Activated CD4-positive, CD25-positive, alpha-beta regulatory T cell treated with anti-CD3 and anti-CD28 coated beads, Interleukin-2, amount 50 U/mL, for 16 hours (primary cell): Measurements from ENCODE around the gene RNF125.
A peak's percentile ranks its signal among the peaks of the same experiment; 100 is the strongest.
"Not testable (repeated sequence)": the region's sequence is repeated elsewhere in the genome, so short reads cannot be mapped to it uniquely, and the experiment has no call there.

Source experiments
- DNase-seq: peaks from one replicate; pipeline ENCODE4 v3.0.0-alpha.2; 2020; ENCODE audit warnings: low read depth, low spot score

RNF125 gene

GRCh38 chr18:32018331-32019250, at the start of gene RNF125:
TSS of gene RNF125 (plus strand) at chr18:32018825. CDS start at chr18:32018864, 39 bp downstream.
- peak; percentile 65 for DNase-seq

GRCh38 chr18:31970617-31971016, 48.0 kb upstream of the RNF125 start:
- no peak for DNase-seq

- DNase-seq: no peak
Observed at GRCh38 chr18:31973929-31974546, 44.6 kb upstream of the RNF125 start.

- DNase-seq: no peak
Observed at GRCh38 chr18:31976242-31976641, 42.4 kb upstream of the RNF125 start.

GRCh38 chr18:31977270-31977872, 41.3 kb upstream of the RNF125 start:
- no peak for DNase-seq

- no peak for DNase-seq
Observed at GRCh38 chr18:31978616-31979015, 40.0 kb upstream of the RNF125 start.

- DNase-seq: no peak
Observed at GRCh38 chr18:31979714-31980113, 38.9 kb upstream of the RNF125 start.

GRCh38 chr18:31980863-31981262, 37.8 kb upstream of the RNF125 start:
- no peak for DNase-seq

GRCh38 chr18:31983020-31983419, 35.6 kb upstream of the RNF125 start:
- DNase-seq: no peak

GRCh38 chr18:31983976-31984375, 34.6 kb upstream of the RNF125 start:
- no peak for DNase-seq

- DNase-seq: no peak
Observed at GRCh38 chr18:31990823-31991222, 27.8 kb upstream of the RNF125 start.

GRCh38 chr18:31996007-31996406, 22.6 kb upstream of the RNF125 start:
- DNase-seq: no peak

GRCh38 chr18:31998880-31999412, 19.7 kb upstream of the RNF125 start:
- DNase-seq: no peak

GRCh38 chr18:32001141-32001540, 17.5 kb upstream of the RNF125 start:
- DNase-seq: not testable (repeated sequence)

GRCh38 chr18:32003822-32004221, 14.8 kb upstream of the RNF125 start:
- DNase-seq: not testable (repeated sequence)

- DNase-seq: no peak
Observed at GRCh38 chr18:32010124-32010721, 8.4 kb upstream of the RNF125 start.

- DNase-seq: no peak
Observed at GRCh38 chr18:32011193-32011592, 7.4 kb upstream of the RNF125 start.

- peak; percentile 35 for DNase-seq
Observed at GRCh38 chr18:32019251-32019948, 775 bp downstream of the RNF125 start.

- DNase-seq: not testable (repeated sequence)
Observed at GRCh38 chr18:32019949-32020625, 1.5 kb downstream of the RNF125 start.

GRCh38 chr18:32021756-32022564, 3.3 kb downstream of the RNF125 start:
- DNase-seq: no peak
